GM13976 (cell line): ENCODE data around the gene OSBPL1A.
"Not testable (repeated sequence)": the region's sequence is repeated elsewhere in the genome, so short reads cannot be mapped to it uniquely, and the experiment has no call there.

Source experiments
- DNase-seq: peaks from one replicate; pipeline ENCODE4 v3.0.0; 2012; ENCODE audit warnings: low spot score
- in situ Hi-C: fragments of 300-500 bp; cut with MboI; formaldehyde crosslinking; loops from one replicate; pipeline ENCODE4 v1.12.0; 2022; ENCODE audit warnings: low sequenced_read_pairs, mixed read lengths, inconsistent platforms; ENCODE audit not compliant: unreplicated experiment
- TF ChIP-seq, protein P1 (sequence below): IDR thresholded peaks from 2 replicates; pipeline ENCODE4 v1.5.1; 2012; ENCODE audit warnings: borderline replicate concordance, mild to moderate bottlenecking; ENCODE audit not compliant: insufficient read depth; ENCODE audit errors: extremely low read depth, missing control alignments, control extremely low read depth

The OSBPL1A gene

DNA sequence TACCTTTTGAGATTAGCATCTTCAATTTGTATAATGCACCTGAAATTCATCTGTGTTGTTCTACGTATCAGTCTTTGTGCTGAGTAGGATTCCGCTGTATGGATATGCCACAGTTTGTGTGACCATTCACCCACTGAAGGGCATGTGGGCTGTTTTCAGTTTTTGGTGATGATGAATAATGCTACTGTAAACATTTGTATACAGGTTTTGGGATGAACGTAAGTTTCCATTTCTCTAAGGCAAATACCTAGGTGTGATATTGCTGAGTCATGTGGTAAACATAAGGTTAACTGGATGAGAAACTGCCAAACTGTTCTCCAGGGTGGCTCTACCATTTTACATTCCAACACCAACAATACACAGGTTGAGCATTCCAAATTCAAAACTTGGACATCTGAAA, 223.6 kb downstream of the OSBPL1A start:
- in situ Hi-C loops = no loop called here
- DNase-seq = no peak
- TF ChIP-seq, protein P1, sequence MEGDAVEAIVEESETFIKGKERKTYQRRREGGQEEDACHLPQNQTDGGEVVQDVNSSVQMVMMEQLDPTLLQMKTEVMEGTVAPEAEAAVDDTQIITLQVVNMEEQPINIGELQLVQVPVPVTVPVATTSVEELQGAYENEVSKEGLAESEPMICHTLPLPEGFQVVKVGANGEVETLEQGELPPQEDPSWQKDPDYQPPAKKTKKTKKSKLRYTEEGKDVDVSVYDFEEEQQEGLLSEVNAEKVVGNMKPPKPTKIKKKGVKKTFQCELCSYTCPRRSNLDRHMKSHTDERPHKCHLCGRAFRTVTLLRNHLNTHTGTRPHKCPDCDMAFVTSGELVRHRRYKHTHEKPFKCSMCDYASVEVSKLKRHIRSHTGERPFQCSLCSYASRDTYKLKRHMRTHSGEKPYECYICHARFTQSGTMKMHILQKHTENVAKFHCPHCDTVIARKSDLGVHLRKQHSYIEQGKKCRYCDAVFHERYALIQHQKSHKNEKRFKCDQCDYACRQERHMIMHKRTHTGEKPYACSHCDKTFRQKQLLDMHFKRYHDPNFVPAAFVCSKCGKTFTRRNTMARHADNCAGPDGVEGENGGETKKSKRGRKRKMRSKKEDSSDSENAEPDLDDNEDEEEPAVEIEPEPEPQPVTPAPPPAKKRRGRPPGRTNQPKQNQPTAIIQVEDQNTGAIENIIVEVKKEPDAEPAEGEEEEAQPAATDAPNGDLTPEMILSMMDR = no peak

DNA sequence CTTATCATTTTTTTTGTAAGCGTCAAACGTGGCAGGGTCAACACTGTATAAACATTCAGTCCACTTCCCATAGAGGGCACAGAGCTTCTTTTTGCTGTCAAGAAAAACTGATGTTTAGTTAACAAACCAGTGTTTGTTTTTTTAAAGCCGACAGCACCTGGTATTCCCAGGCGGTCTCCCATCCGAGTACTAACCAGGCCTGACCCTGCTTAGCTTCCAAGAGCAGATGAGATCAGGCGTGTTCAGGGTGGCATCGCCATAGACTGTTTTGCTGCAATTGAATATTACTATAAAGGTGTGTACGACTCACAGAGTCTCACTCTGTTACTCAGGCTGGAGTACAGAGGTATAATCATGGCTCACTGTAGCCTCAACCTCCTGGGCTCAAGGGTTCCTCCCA, 227.3 kb downstream of the OSBPL1A start:
- TF ChIP-seq, protein P1 = no peak
- in situ Hi-C loops = no loop called here
- DNase-seq = no peak

DNA sequence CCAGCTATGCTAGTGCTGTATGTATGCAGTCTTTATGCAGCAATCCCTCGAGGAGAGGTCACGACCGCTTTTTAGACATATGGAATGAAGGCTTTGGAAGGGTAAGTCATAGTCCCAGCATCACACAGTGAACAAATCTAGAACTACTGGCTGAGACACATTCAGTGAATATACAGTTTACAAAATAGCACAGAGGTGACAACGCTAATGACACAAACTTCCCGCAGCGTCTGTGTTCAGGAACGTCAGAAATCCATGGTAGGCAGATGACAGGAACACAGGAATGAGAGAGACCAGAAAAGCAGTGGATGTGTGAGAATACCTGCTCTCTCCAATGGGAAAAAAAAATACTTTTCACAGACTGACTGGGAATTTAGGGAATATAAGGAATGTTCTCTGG, 229.1 kb downstream of the OSBPL1A start:
- TF ChIP-seq, protein P1 = no peak
- in situ Hi-C loops = no loop called here
- DNase-seq = no peak

DNA sequence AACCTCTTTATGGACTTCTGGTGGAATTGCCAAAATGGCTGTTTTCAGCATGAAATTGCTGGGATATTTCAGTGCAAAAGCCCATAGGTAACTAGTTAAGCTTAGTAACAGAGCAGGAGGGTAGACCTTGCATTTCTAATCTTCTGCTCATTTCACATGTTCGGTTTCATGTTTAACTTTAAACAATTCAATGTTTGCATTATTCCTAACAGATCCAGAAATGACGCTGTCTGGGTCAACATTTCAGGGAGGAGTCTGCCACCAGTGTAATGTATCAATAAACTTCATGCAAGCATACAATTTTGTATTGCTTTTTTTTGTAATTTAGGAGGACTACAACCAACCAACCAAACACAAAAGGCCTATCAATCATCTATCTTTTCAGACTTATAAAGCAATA, 236.3 kb downstream of the OSBPL1A start:
- in situ Hi-C loops = no loop called here

DNA sequence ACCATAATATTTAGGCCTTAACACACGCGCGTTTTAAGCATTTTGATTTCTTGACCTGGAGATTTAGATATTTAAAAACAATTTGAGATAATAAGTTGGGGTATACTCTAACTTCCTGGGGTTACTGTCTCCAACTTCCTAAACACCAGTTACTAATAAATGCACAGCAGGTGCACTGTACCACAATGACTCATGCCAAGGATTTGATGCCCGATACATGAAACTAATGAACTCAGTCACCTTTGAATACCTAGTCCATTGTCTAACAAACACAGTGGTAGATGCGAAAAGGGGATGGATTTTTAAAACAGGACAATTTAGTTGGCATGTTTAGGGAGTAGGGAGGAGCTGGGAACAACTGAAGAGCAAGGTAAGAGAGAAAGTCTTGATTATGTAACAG, 237.5 kb downstream of the OSBPL1A start:
- TF ChIP-seq, protein P1 = no peak
- DNase-seq = no peak
- in situ Hi-C loops = no loop called here

More for the DNA sequence above, 236.3 kb downstream of the OSBPL1A start:
- DNase-seq = no peak
- TF ChIP-seq, protein P1 = no peak

DNA sequence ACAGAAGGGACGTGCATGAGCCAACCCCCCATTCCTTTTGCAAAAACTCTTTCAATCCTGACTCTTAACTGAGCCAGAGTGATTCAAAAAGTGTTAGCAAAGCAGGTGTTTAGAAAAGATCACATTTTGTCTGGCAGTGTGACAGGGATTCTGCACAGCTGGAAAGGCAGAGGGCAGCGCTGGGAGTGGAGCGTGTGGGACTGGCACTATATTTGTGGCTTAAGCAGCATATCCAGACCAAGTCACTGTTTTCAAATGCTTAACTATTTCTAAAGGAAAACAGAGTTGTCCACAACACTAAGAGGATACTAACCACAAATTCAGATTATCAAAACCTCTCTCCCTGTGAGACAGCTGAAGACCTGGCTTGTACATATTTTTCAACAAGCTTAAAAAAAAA, 239.8 kb downstream of the OSBPL1A start:
- TF ChIP-seq, protein P1 = no peak
- DNase-seq = no peak
- in situ Hi-C loops = no loop called here

DNA sequence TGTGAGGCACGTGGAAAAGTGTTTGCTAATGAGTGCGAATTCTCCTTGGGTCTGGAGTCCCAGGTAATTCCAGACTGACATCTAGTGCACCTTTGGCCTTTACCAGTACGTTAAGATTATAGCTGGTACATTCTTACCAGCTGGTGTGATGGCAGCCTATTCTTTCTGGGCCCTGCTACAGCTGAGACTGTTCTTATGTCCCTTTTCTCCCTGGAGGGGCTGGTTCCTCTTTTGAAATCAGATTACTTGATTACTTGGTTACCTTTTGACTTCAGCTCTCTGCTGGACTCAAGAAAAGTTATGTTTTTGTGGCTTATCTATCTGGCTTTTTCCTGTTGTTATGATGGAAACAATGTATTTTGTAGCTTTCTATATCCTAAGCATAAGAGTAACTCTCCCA, 244.2 kb downstream of the OSBPL1A start:
- DNase-seq = no peak
- TF ChIP-seq, protein P1 = no peak
- in situ Hi-C loops = no loop called here

DNA sequence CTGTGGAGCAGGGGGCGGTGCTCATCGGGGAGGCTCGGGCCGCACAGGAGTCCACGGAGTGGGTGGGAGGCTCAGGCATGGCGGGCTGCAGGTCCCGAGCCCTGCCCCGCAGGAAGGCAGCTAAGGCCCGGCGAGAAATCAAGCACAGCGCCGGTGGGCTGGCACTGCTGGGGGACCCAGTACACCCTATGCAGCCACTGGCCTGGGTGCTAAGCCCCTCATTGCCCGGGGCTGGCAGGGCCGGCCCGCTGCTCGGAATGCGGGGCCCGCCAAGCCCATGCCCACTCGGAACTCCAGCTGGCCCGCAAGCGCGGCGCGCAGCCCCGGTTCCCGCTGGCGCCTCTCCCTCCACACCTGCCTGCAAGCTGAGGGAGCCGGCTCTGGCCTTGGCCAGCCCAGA, 248.0 kb downstream of the OSBPL1A start:
- in situ Hi-C loops, DNase-seq: not testable (repeated sequence)
